H9 (cell line): ENCODE results near the gene ACTN1. TPM values are rescaled to one million over a fixed set of nuclear protein-coding genes. Genes with fewer than 3 reads are reported as not detected.

ENCODE experiments used
- DNase-seq: peaks from one replicate; pipeline ENCODE4 v3.0.0-alpha.2; 2017
- H2AFZ ChIP-seq: one replicate; pipeline ENCODE4 v1.6.1; 2013; ENCODE audit warnings: mild to moderate bottlenecking, low read length, control low read depth, moderate library complexity
- H2AK5ac ChIP-seq: 2 replicates; pipeline ENCODE4 v1.6.1; 2013; ENCODE audit warnings: low read length, control low read depth, mixed read lengths; ENCODE audit not compliant: insufficient read length
- H2BK120ac ChIP-seq: one replicate; pipeline ENCODE4 v1.6.1; 2013; ENCODE audit warnings: low read depth, mild to moderate bottlenecking, low read length, control low read depth, inconsistent platforms; ENCODE audit not compliant: poor library complexity, severe bottlenecking
- H2BK12ac ChIP-seq: 2 replicates; pipeline ENCODE4 v1.6.1; 2013; ENCODE audit warnings: low read length, control low read depth, mixed read lengths, low read depth; ENCODE audit not compliant: insufficient read length
- H2BK15ac ChIP-seq: 2 replicates; pipeline ENCODE4 v1.6.1; 2013; ENCODE audit warnings: low read depth, low read length, control low read depth
- H2BK20ac ChIP-seq: one replicate; pipeline ENCODE4 v1.6.1; 2013; ENCODE audit warnings: low read depth, mild to moderate bottlenecking, low read length, control low read depth, inconsistent platforms; ENCODE audit not compliant: poor library complexity, severe bottlenecking
- H2BK5ac ChIP-seq: 2 replicates; pipeline ENCODE4 v1.6.1; 2013; ENCODE audit warnings: low read length, control low read depth, mixed read lengths; ENCODE audit not compliant: insufficient read length
- H3K14ac ChIP-seq: 2 replicates; pipeline ENCODE4 v1.6.1; 2013; ENCODE audit warnings: low read length, control low read depth; ENCODE audit not compliant: insufficient read depth
- H3K18ac ChIP-seq: 2 replicates; pipeline ENCODE4 v1.6.1; 2013; ENCODE audit warnings: low read depth, mild to moderate bottlenecking, mixed read lengths, low read length, control low read depth; ENCODE audit not compliant: insufficient read length
- H3K23ac ChIP-seq: 2 replicates; pipeline ENCODE4 v1.6.1; 2013; ENCODE audit warnings: low read length, control low read depth, mixed read lengths, low read depth; ENCODE audit not compliant: insufficient read length
- H3K23me2 ChIP-seq: 2 replicates; pipeline ENCODE4 v1.6.1; 2013; ENCODE audit warnings: low read depth, mild to moderate bottlenecking, mixed read lengths, low read length, control low read depth; ENCODE audit not compliant: insufficient read length, poor library complexity, severe bottlenecking
- H3K27ac ChIP-seq: 2 replicates; pipeline ENCODE4 v1.5.1; 2013; ENCODE audit warnings: low read length, control low read depth, mixed read lengths, low read depth; ENCODE audit not compliant: insufficient read length
- H3K27me3 ChIP-seq: 2 replicates; pipeline ENCODE4 v1.6.1; 2013; ENCODE audit warnings: low read length, control low read depth, inconsistent platforms; ENCODE audit not compliant: insufficient read depth
- H3K4ac ChIP-seq: 2 replicates; pipeline ENCODE4 v1.6.1; 2013; ENCODE audit warnings: low read depth, mild to moderate bottlenecking, control low read depth, inconsistent platforms, low read length, moderate library complexity
- H3K4me1 ChIP-seq: 2 replicates; pipeline ENCODE4 v1.6.1; 2013; ENCODE audit warnings: low read length, control low read depth, inconsistent platforms; ENCODE audit not compliant: insufficient read depth
- H3K4me2 ChIP-seq: 2 replicates; pipeline ENCODE4 v1.6.1; 2013; ENCODE audit warnings: low read length, control low read depth, mixed read lengths; ENCODE audit not compliant: insufficient read length, insufficient read depth
- H3K56ac ChIP-seq: 2 replicates; pipeline ENCODE4 v1.6.1; 2013; ENCODE audit warnings: low read depth, mild to moderate bottlenecking, mixed read lengths, low read length, control low read depth; ENCODE audit not compliant: insufficient read length
- H3K79me1 ChIP-seq: 2 replicates; pipeline ENCODE4 v1.6.1; 2013; ENCODE audit warnings: low read depth, mild to moderate bottlenecking, moderate library complexity, low read length, control low read depth, inconsistent platforms; ENCODE audit not compliant: insufficient read depth, poor library complexity, severe bottlenecking
- H3K79me2 ChIP-seq: 2 replicates; pipeline ENCODE4 v1.6.1; 2013; ENCODE audit warnings: low read length, control low read depth, inconsistent platforms; ENCODE audit not compliant: insufficient read depth
- H3K9ac ChIP-seq: 2 replicates; pipeline ENCODE4 v1.6.1; 2013; ENCODE audit warnings: low read length, control low read depth, mixed read lengths; ENCODE audit not compliant: insufficient read length; ENCODE audit errors: extremely low read depth
- H3K9me3 ChIP-seq: one replicate; pipeline ENCODE4 v1.6.1; 2013; ENCODE audit warnings: low read depth, low read length, inconsistent platforms; ENCODE audit not compliant: control insufficient read depth
- H3T11ph ChIP-seq: one replicate; pipeline ENCODE4 v1.6.1; 2013; ENCODE audit warnings: mild to moderate bottlenecking, low read length, control low read depth, inconsistent platforms
- H4K20me1 ChIP-seq: one replicate; pipeline ENCODE4 v1.6.1; 2013; ENCODE audit not compliant: control insufficient read depth, insufficient read length, insufficient read depth
- H4K5ac ChIP-seq: 2 replicates; pipeline ENCODE4 v1.6.1; 2013; ENCODE audit warnings: low read depth, mild to moderate bottlenecking, mixed read lengths, low read length, control low read depth; ENCODE audit not compliant: insufficient read length
- H4K8ac ChIP-seq: replicated peaks from 2 replicates; pipeline ENCODE4 v1.6.1; 2013; ENCODE audit warnings: low read length, control low read depth, mixed read lengths, low read depth; ENCODE audit not compliant: insufficient read length
- H4K91ac ChIP-seq: 2 replicates; pipeline ENCODE4 v1.6.1; 2013; ENCODE audit warnings: low read depth, mild to moderate bottlenecking, moderate library complexity, mixed read lengths, low read length, control low read depth; ENCODE audit not compliant: insufficient read length
- H3K27ac Mint-ChIP-seq, 3 experiments: 2 replicates in 2 of 3; 3 replicates in 1 of 3; pipeline ENCODE4 v1.8.0; 2020 to 2021; ENCODE audit warnings: mixed read lengths in 3 of 3, mild to moderate bottlenecking in 1 of 3, moderate library complexity in 1 of 3
- H3K27me3 Mint-ChIP-seq: 2 replicates; pipeline ENCODE4 v1.8.0; 2021; ENCODE audit warnings: low read depth, mild to moderate bottlenecking, moderate library complexity, mixed read lengths
- H3K36me3 Mint-ChIP-seq, 3 experiments: 2 replicates in 2 of 3; 3 replicates in 1 of 3; pipeline ENCODE4 v1.8.0; 2020 to 2021; ENCODE audit warnings: low read depth in 3 of 3, mixed read lengths in 3 of 3; ENCODE audit not compliant: insufficient read depth in 1 of 3
- H3K4me1 Mint-ChIP-seq, 2 experiments: 2 replicates each; pipeline ENCODE4 v1.8.0; 2020; ENCODE audit warnings: mixed read lengths in 2 of 2
- H3K4me3 Mint-ChIP-seq, 2 experiments: 2 replicates in 1 of 2; 3 replicates in 1 of 2; pipeline ENCODE4 v1.8.0; 2020 to 2021; ENCODE audit warnings: mild to moderate bottlenecking in 2 of 2, mixed read lengths in 2 of 2, moderate library complexity in 1 of 2
- H3K9me3 Mint-ChIP-seq, 2 experiments: 2 replicates in 1 of 2; 3 replicates in 1 of 2; pipeline ENCODE4 v1.8.0; 2020; ENCODE audit warnings: mild to moderate bottlenecking in 2 of 2, mixed read lengths in 2 of 2, moderate library complexity in 1 of 2
- CTCF ChIP-seq: fragments of 200-600 bp; sonication (generic); conservative IDR thresholded peaks from 3 replicates; pipeline ENCODE4 v1.8.0; 2021; ENCODE audit warnings: antibody characterized with exemption, mild to moderate bottlenecking
- WGBS: extraction: QIAGEN DNeasy Blood & Tissue Kit; methylation state at CpG from one replicate; pipeline ENCODE4 v1.1.7; 2013; ENCODE audit warnings: missing lambda C conversion rate, low lambda C conversion rate, mixed read lengths; ENCODE audit not compliant: insufficient read length; ENCODE audit errors: extremely low coverage; 5-methylcytosine and 5-hydroxymethylcytosine counted together
- total RNA-seq: library from RNA; stranded (reverse); gene quantifications from 2 replicates; pipeline ENCODE4 v1.2.1, GENCODE V29; 2021

Gene ACTN1
- total RNA-seq, 1 experiment from 2014 or later, result 219 TPM

GRCh38 chr14:68825729-68826128, 153.4 kb downstream of the ACTN1 start:
- H3K18ac ChIP-seq, result no peak overlapping the region
- no peak overlapping the region for H2BK20ac ChIP-seq
- no peak overlapping the region for H3K9ac ChIP-seq
- Mint-ChIP-seq H3K9me3 (peaks cover 0 to 4% of the 10 kb centered on the region in 2 experiments; a peak in 2 of 5 replicates), H3K27ac (no peak overlapping the region), H3K4me1 (peaks cover 2% of the 10 kb centered on the region in 2 experiments; a peak in 1 of 4 replicates), H3K36me3 (no peaks in the 10 kb centered on the region), H3K4me3 (no peak overlapping the region), H3K27me3 (peaks cover 2% of the 10 kb centered on the region)
- H3K23ac ChIP-seq, result no peak overlapping the region
- H3K27me3 ChIP-seq, result no peaks in the 10 kb centered on the region
- H3K4me2 ChIP-seq, result no peak overlapping the region
- no peaks in the 10 kb centered on the region; the same call in 1 of the 2 replicates for H3K4me1 ChIP-seq
- H2BK120ac ChIP-seq, result no peak overlapping the region
- no peak overlapping the region for H2BK12ac ChIP-seq
- H2AFZ ChIP-seq, result no peak overlapping the region
- no peaks in the 10 kb centered on the region for H3K79me1 ChIP-seq
- no peaks in the 10 kb centered on the region for H3K23me2 ChIP-seq
- no peak overlapping the region for H2AK5ac ChIP-seq
- H2BK15ac ChIP-seq, result no peak overlapping the region
- WGBS, result no CpG with 5 or more reads among the region's 3 CpGs
- H4K8ac ChIP-seq, result no peak overlapping the region
- no peaks in the 10 kb centered on the region for H3K9me3 ChIP-seq
- no peaks in the 10 kb centered on the region for H4K20me1 ChIP-seq
- H2BK5ac ChIP-seq, result no peak overlapping the region
- H3K14ac ChIP-seq, result no peak overlapping the region
- H3K27ac ChIP-seq, result no peak overlapping the region
- no peaks in the 10 kb centered on the region for H3K79me2 ChIP-seq
- H4K91ac ChIP-seq, result no peak overlapping the region
- H3T11ph ChIP-seq, result no peak overlapping the region
- no peak for TF ChIP-seq CTCF
- H4K5ac ChIP-seq, result no peak overlapping the region
- H3K4ac ChIP-seq, result no peak overlapping the region
- DNase-seq, result no peak
- no peak overlapping the region for H3K56ac ChIP-seq
